Rectal smooth muscle tissue (tissue), 1 donor: ENCODE data around the gene PDE4D.
A peak's percentile ranks its signal among the peaks of the same experiment; 100 is the strongest.

Experiments used
- H3K27ac ChIP-seq: one replicate; pipeline ENCODE4 v1.7.0; 2013; ENCODE audit warnings: low read depth, low read length, inconsistent platforms
- H3K27me3 ChIP-seq: one replicate; pipeline ENCODE4 v1.7.0; 2013; ENCODE audit warnings: low read length; ENCODE audit not compliant: control insufficient read depth, insufficient read depth
- H3K36me3 ChIP-seq: one replicate; pipeline ENCODE4 v1.7.0; 2013; ENCODE audit warnings: low read length; ENCODE audit not compliant: control insufficient read depth, insufficient read depth
- H3K4me1 ChIP-seq: one replicate; pipeline ENCODE4 v1.7.0; 2013; ENCODE audit warnings: low read length; ENCODE audit not compliant: control insufficient read depth, insufficient read depth
- H3K4me3 ChIP-seq: one replicate; pipeline ENCODE4 v1.7.0; 2013; ENCODE audit warnings: low read length
- H3K9ac ChIP-seq: one replicate; pipeline ENCODE4 v1.7.0; 2013; ENCODE audit warnings: low read length

PDE4D gene

GRCh38 chr5:59744531-59744992 is 149.0 kb downstream of the PDE4D start:
- no peaks in the 10 kb centered on the region for H3K36me3 ChIP-seq
- no peaks in the 10 kb centered on the region for H3K27me3 ChIP-seq
- H3K4me3 ChIP-seq = no peak overlapping the region
- peaks cover 9% of the 10 kb centered on the region for H3K4me1 ChIP-seq
- H3K27ac ChIP-seq = peak overlapping the region; percentile 71
- no peak overlapping the region for H3K9ac ChIP-seq

DNA sequence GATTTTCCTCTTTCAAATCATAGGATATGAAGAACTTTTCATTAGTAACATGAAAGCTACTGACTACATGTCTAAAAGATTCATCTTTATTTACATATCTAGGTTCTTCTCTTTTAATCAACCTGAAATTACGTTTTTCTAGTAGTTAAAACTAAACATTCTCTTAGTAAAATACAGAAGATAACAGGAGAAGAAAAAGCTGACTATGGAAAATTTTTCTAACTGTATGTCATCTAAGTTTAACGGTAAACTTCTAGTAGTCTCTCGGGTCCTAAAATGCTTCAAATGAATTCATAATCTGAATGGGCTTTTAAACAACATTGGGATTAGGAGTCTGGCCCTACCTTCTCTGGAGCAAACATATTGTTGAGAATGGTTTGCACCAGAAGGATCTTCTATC is 151.9 kb downstream of the PDE4D start:
- no peaks in the 10 kb centered on the region for H3K36me3 ChIP-seq
- no peak overlapping the region for H3K27ac ChIP-seq
- no peak overlapping the region for H3K4me3 ChIP-seq
- no peaks in the 10 kb centered on the region for H3K27me3 ChIP-seq
- peaks cover 9% of the 10 kb centered on the region for H3K4me1 ChIP-seq
- no peak overlapping the region for H3K9ac ChIP-seq

DNA sequence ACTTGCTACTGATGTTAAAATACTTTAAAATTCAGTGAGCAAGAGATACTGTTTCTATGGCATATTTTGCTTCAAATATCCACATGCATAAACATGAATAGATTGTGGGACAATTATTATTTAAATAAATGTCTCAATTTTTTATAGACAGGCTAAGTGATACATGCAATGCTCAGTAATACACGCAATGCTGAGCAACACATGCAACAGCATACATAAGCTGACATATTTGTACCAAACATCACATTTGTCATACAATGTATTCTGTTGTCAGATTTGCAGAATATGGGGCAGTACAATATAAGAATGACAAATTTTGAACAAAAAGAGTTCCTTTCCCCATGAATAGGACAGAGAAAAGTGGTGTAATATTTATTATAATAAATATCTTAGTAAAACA is 155.5 kb downstream of the PDE4D start:
- Histone ChIP-seq H3K36me3 (no peaks in the 10 kb centered on the region), H3K27me3 (no peaks in the 10 kb centered on the region), H3K4me1 (no peaks in the 10 kb centered on the region), H3K27ac (no peak overlapping the region), H3K9ac (no peak overlapping the region), H3K4me3 (no peak overlapping the region)

DNA sequence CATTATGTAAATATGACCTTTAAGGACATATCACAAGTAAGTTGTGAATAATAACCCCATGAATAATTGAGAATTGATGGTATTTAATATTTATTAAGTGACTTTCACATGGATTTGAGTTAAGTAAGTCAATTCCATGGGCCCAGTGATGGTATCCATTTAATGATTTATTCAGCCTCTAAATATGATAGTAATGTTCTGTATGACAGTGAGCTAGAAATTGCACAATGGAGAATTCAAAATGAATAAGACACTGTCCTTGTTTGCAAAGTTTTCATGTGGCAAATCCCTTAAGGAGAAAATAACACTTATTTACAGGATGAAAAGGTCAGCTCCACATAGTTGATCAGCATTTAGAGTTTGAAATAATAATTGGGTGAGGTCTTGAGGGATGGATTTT is 160.7 kb downstream of the PDE4D start:
- peaks cover 4% of the 10 kb centered on the region for H3K4me1 ChIP-seq
- no peak overlapping the region for H3K9ac ChIP-seq
- H3K27ac ChIP-seq = no peak overlapping the region
- H3K27me3 ChIP-seq = no peaks in the 10 kb centered on the region
- H3K4me3 ChIP-seq = no peak overlapping the region
- no peaks in the 10 kb centered on the region for H3K36me3 ChIP-seq

DNA sequence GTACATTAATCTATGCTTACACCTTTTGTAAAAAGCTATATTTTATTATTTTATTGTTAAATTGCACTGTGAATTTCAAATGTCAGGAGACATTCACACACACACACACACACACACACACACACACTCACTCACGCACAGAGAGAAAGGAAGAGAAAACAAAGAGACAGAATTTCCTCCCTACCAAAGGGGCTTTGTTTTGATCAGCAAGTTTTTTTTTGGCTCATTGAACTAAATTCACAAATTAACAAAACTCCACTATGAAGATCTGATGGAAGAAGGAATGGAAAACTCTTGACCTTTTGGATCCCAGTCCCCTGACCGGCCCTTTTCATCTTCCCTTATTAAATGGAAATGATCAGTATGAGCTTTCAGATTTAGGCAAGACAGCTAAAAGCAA is 161.2 kb downstream of the PDE4D start:
- H3K27me3 ChIP-seq = no peaks in the 10 kb centered on the region
- no peak overlapping the region for H3K9ac ChIP-seq
- no peak overlapping the region for H3K4me3 ChIP-seq
- no peak overlapping the region for H3K27ac ChIP-seq
- H3K4me1 ChIP-seq = peaks cover 4% of the 10 kb centered on the region
- no peaks in the 10 kb centered on the region for H3K36me3 ChIP-seq

- Histone ChIP-seq H3K27me3 (no peaks in the 10 kb centered on the region), H3K4me3 (no peak overlapping the region), H3K27ac (no peak overlapping the region), H3K9ac (no peak overlapping the region), H3K4me1 (peaks cover 4% of the 10 kb centered on the region), H3K36me3 (no peaks in the 10 kb centered on the region)
These were observed 161.7 kb downstream of the PDE4D start for GRCh38 chr5:59731809-59732208.

- H3K9ac ChIP-seq = no peak overlapping the region
- no peak overlapping the region for H3K27ac ChIP-seq
- H3K27me3 ChIP-seq = no peaks in the 10 kb centered on the region
- peaks cover 12% of the 10 kb centered on the region for H3K4me1 ChIP-seq
- no peaks in the 10 kb centered on the region for H3K36me3 ChIP-seq
- no peak overlapping the region for H3K4me3 ChIP-seq
These were observed 163.7 kb downstream of the PDE4D start for GRCh38 chr5:59729820-59730219.

DNA sequence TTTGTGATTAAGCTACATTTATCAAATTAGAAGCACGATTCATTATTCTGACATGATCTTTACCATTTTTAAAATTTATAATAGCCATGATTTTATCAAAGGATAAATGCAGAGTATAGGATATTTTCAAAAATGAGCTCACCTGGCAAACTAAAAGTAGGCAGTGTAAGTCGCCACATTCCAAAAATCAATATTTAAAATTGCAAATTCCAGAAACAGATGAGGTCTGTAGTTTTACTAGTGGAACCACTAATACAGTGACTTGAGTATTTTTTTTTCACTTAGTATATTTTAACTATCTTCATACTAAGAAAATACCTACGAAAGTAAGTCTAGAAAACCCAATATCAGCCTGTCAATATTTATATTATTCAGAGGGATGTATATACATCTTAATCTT is 164.2 kb downstream of the PDE4D start:
- H3K27ac ChIP-seq = no peak overlapping the region
- no peaks in the 10 kb centered on the region for H3K27me3 ChIP-seq
- no peaks in the 10 kb centered on the region for H3K36me3 ChIP-seq
- H3K4me3 ChIP-seq = no peak overlapping the region
- peaks cover 12% of the 10 kb centered on the region for H3K4me1 ChIP-seq
- H3K9ac ChIP-seq = no peak overlapping the region

DNA sequence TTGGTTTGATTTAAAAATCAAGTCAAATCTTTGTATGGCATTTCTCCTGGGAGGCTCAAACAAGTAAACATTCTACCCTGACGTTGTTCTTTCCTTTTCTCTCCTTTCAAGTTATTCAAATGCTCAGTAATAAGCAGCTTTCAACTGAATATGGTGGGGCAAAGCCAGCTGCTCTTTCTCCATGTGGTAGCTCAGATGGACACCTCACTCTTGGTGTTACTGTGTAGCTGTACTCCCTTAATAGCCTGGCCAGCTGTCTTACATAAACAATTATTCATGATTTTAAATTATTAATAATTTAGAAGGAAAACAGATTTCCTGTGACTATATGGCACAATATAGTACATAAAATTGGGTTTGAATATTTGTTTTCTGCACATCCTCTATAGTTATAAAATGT is 165.2 kb downstream of the PDE4D start:
- no peaks in the 10 kb centered on the region for H3K27me3 ChIP-seq
- no peak overlapping the region for H3K27ac ChIP-seq
- H3K9ac ChIP-seq = no peak overlapping the region
- H3K36me3 ChIP-seq = no peaks in the 10 kb centered on the region
- peaks cover 12% of the 10 kb centered on the region for H3K4me1 ChIP-seq
- H3K4me3 ChIP-seq = no peak overlapping the region

DNA sequence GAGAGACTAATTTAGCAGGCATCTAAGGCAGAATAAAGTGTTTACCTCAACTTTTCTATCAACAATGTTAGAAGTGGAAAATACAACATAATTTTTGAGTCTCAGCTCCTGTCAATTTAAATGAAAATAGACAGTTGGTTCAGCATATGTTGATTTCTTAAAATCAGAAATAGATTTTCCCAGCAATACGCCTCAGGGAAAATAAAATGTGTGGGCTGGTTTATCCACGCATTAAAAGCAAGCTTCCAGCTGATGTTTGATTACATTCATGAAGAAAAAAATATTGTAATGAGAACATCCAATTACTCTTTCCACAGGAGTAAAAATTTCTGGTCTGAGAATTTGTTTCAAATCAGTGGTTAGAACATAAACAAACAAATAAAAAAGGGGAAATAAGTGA is 166.3 kb downstream of the PDE4D start:
- Histone ChIP-seq H3K4me3 (no peak overlapping the region), H3K9ac (no peak overlapping the region), H3K4me1 (peaks cover 12% of the 10 kb centered on the region)

DNA sequence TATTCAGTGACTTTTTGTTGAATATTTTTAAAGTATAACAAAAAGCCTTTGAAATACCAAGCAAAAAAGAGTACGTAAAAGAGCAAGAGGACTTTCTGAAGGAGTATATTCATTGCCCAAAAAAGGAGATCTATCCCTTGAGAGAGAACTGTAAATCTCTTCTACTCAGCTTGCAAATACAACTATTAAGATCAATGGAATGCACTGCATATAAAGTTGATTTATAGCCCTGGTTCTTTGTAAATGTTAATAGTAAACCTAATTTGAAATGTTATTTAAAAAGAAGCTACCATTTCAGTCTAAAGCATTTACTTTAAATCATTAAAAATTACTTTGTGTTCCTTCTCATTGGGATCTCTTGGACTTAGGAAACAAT is 168.1 kb downstream of the PDE4D start:
- no peaks in the 10 kb centered on the region for H3K36me3 ChIP-seq
- no peaks in the 10 kb centered on the region for H3K27me3 ChIP-seq
- peak overlapping the region; percentile 82 for H3K27ac ChIP-seq
- H3K4me1 ChIP-seq = peaks cover 12% of the 10 kb centered on the region
- no peak overlapping the region for H3K4me3 ChIP-seq
- H3K9ac ChIP-seq = no peak overlapping the region

More for the DNA sequence above, 166.3 kb downstream of the PDE4D start:
- H3K36me3 ChIP-seq = no peaks in the 10 kb centered on the region
- no peak overlapping the region for H3K27ac ChIP-seq
- no peaks in the 10 kb centered on the region for H3K27me3 ChIP-seq

GRCh38 chr5:59724482-59725391 is 168.8 kb downstream of the PDE4D start:
- peaks cover 12% of the 10 kb centered on the region for H3K4me1 ChIP-seq
- no peaks in the 10 kb centered on the region for H3K36me3 ChIP-seq
- H3K4me3 ChIP-seq = no peak overlapping the region
- peak overlapping the region; percentile 82 for H3K27ac ChIP-seq
- no peak overlapping the region for H3K9ac ChIP-seq
- no peaks in the 10 kb centered on the region for H3K27me3 ChIP-seq

DNA sequence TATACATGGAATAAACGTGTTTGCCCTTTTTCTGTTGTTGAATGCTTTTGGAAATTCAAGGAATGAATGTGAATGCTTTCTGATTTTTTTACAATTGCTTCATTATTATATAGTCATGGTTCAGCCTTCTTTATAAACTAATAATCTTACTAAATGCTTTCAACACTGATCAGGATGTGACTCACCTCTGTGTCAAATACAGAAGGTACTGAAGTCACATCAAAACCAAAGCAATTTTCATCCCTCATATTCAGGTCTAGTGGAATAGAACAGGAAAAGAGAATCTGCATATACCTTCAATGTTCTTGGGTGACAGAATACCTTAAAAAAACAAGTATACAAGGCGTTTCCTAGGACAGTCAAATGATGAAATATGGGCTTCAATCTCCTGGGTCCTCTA is 170.7 kb downstream of the PDE4D start:
- H3K36me3 ChIP-seq = no peaks in the 10 kb centered on the region
- H3K4me3 ChIP-seq = no peak overlapping the region
- H3K27ac ChIP-seq = no peak overlapping the region
- no peak overlapping the region for H3K9ac ChIP-seq
- H3K4me1 ChIP-seq = peaks cover 8% of the 10 kb centered on the region
- H3K27me3 ChIP-seq = no peaks in the 10 kb centered on the region
